ENCODE measurements around the gene AHCYL2.
"Not testable (repeated sequence)": the region's sequence is repeated elsewhere in the genome, so short reads cannot be mapped to it uniquely, and the experiment has no call there.

Gene AHCYL2

GRCh38 chr7:129295015-129295423 lies 70.2 kb downstream of the AHCYL2 start:
- DNase-seq: no peak

- DNase-seq: peak; percentile 50
Observed at GRCh38 chr7:129298268-129298893, 73.6 kb downstream of the AHCYL2 start.

GRCh38 chr7:129299889-129300288 lies 75.1 kb downstream of the AHCYL2 start:
- no peak for DNase-seq

GRCh38 chr7:129300299-129300698 lies 75.5 kb downstream of the AHCYL2 start:
- DNase-seq: not testable (repeated sequence)

DNA sequence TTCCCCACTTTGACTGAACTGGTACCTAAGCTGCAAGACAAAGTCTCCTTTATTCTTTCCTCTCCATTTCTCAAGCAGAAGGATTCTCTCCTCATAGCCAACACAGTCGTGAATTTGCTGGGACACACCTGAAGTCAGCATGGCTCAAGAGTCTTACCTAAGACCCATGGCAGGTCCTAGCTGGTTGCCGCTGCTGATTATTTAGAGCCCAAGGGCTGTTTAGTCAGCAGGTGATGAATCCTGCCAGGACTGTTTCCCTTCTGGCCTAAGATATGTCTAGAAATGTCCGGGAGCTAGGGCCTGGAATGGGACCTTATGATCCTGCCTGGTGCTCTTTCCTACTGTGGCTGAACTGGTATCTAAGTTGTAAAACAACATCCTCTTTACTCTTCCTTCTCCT lies 82.8 kb downstream of the AHCYL2 start:
- DNase-seq: no peak

DNA sequence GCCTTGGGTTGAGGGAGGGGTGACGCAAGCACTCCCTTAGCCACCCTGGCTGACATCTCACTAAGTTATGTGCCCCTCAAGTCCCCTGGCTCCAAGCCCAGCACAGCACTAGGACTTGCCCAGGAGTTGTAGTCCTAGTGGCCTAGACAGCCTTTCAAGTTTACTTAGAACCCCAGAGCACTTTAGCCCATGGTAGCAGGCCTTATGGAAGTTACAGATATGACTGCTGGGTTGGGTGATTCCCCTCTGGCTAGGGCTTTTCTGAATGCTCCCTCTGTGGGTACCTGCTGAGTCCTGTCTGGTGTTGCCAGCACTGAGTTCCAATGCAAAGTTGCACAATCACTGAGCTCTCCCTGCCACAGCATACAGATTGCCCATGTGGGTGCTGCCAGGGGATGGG lies 83.2 kb downstream of the AHCYL2 start:
- DNase-seq: no peak

- DNase-seq: no peak
Observed at GRCh38 chr7:129311429-129311828, 86.6 kb downstream of the AHCYL2 start.

DNA sequence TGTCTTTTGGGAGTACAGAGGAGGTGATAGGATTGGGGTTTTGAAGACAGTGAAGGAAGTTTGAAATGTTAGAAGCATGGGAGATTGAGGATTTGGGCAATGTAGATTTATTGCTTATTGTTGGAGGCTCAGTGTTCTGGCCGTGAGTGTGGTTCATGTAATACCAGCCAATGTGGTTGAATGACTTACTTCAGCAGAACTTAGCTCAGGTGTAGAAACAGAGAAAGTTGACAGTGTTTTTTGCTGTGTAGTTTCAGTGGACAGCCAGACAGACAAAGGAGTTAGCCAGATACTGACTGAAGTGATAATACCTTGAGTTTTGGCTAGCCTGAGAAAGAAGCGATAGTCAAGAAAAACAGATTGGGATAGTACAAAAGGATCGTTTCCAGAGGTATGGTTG lies 88.5 kb downstream of the AHCYL2 start:
- DNase-seq: no peak

DNA sequence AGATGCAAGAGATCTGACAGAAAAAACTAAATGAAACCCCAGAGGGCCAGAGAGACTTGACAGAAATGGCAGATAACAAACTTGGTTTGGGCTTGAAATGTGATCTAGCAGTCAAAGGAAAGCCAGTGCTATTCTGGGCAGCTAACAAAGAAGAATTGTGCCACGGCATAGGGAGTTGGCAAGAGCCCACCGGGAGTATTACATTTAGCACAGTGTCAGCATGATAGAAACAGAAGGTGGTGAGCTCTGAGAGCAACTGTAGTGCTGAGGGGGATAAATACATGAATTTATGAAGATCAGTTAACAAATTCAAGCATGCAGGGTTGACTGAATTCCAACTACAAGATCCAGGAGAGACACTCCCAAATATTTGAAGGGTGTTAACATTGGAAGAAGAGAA lies 91.1 kb downstream of the AHCYL2 start:
- no peak for DNase-seq

DNA sequence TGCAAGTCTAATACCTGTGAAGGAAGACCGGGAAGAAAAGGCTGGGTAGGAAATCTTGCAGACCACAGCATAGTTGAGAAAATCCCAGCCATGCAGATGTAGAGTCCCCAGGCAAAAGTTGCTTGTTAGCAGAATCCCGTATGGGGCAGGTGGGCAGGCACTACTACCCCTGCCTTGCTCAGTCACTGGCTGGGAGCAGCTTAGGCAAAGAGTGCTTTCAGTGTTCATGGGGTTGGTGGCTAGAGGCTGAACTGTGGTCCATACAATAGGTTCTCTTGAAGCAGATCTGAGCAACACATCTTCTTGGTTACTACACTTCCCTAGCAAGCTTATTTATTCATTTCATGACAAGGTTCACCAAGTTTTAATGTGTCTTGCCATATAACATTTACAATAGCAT lies 92.6 kb downstream of the AHCYL2 start:
- no peak for DNase-seq

- no peak for DNase-seq
Observed at GRCh38 chr7:129327076-129327475, 102.2 kb downstream of the AHCYL2 start.

DNA sequence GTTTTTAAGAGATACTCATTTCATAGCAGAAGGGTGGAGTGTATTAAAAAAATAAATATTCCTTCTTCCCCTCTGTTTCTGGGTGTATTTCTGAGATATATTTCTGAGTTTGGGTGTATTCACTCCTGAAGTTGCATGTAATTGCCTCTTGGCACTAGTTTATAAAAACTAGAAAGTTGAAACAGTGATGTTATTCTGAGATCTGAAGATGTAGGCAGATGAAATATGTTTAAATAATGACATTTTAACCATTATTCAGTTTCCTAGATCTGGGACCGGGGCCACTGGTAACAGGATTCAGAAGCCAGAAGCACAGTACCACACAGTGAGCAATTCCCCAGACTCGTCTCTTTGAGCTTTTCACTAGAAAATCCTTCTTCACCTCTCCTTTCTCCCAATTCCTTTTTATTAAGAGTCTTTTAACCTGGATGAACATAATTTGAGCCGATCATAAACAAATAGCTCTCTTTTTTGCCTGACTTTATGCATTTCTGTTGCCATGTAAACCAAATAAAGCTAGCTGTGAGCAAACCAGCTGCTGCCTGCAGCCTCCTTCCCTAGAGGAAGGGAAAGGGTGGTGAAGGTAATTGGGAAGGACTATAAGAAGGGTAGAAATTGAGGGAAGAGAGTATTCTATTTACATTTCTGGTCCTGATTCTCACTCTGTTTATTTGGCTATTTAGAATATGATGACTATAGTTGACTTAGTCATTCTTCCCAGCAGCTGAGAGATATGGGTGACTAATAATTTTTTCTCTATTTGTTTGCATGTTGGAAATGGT lies 107.6 kb downstream of the AHCYL2 start:
- DNase-seq: no peak

GRCh38 chr7:129334473-129334872 lies 109.6 kb downstream of the AHCYL2 start:
- DNase-seq: no peak

DNA sequence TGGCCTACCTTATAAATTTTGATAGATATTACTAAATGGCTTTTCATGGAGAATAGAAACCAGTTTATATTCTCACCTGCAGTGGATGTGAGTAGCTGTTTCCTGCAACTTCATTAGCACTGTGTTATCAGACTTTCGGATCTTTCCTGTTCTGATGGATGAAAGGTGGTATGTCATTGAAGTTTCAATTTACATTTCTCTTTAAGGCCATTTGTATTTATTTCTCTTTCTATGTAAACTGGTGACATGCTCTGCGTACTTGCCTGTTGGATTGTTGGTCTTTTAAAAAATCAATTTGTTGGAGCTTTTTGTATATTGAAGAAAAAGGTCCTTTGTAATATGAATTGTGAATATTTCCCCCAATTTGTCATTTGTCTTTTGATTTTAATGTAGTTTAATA lies 113.6 kb downstream of the AHCYL2 start:
- DNase-seq: no peak

DNA sequence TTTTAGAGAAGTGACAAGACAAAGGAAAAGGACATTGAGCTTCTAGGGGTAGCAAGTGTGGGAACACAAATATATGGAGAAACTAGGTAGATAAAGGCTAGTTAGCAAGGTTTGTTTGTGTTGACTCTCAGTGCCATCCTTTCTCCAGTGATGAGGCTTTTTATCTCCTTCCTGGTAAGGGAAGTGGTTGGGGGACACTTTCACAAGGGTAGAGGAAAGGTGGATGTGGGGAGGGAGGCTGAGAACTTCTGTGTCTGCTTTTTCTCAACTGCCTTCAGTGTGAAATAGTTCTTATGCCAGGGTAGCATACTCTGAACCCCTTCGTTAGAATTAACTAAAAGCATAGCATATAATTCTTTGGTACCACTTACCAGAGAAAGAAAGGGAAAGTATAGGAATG lies 116.4 kb downstream of the AHCYL2 start:
- DNase-seq: no peak

DNA sequence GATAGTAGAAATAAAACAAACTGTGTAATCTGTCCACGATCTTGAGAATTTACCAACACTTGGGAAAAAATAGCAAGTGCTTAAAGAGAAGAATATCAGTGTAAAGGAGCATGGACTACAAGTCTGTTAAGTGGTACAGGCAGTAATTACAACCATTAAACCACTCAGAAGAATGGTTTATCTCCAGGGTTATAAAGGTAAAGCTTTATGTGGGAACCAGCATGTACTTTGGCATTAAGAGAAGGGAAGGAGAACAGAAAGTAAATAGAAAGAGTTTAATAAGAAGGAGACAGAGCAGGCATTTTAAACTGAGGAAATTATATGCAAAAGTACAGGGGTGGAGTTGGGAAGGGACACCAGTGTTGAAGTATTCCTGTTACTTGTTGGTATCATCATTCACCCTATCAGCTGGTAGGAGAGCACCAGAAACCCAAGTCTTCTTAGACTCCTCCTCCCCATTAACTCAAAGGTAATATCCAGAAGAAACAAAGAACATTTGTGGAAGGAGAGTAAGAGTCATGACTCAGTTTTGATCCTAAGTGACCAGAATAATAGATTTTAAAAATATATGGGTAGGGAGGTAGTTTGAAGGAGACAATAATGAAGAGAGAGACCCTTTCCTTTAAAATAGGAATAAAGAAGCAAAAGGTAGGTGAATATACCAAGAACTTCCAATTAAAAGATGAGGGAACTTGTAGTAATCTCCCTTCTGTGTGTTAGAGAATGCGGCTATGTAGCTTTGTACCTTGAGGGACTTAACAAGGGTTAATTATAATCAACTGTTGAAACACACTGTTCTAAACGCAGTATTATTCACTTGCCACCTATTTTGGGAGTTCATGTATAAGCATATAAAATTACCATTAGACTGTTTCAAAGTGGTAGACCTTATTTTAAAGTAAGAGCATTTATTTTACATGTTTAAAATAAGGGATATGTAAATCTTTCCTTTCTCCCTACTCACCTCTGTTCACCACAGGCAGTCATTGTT lies 117.3 kb downstream of the AHCYL2 start:
- DNase-seq: no peak

GRCh38 chr7:129343099-129343700 lies 118.4 kb downstream of the AHCYL2 start:
- peak; percentile 53 for DNase-seq

- no peak for DNase-seq
Observed at GRCh38 chr7:129347330-129347729, 122.5 kb downstream of the AHCYL2 start.

DNA sequence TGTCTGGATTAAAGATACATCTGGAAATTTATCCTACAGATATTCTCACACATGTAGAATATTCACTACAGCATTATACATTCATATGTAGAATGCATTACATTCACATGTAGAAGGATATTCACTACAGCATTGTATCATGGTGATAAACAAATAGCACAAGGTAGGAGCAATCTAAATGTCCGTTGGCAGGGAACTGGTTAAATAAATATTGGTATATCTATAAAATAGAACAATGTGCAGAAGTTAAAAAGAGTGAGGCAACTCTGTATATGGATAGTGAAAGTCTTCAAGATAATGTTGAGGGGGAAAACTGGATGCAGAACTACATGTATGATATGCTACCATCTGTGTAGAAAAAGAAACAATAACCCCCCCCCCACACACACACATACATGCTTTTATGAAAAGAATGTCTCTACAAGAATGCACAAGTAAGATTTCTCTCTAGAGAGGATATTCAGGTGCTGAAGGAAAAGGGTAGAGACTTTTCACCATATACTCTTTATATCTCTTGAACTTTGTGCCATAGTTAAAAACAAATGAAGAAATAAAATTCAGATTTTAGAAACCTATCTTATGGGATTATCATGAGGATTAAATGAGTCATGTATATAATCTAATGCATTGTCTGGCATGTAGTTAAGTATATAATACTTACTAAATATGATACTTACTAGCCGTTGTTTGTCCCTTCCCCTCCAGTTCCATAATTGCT lies 123.4 kb downstream of the AHCYL2 start:
- no peak for DNase-seq

- DNase-seq: no peak
Observed at GRCh38 chr7:129351320-129351719, 126.5 kb downstream of the AHCYL2 start.

GRCh38 chr7:129353104-129353503 lies 128.3 kb downstream of the AHCYL2 start:
- DNase-seq: not testable (repeated sequence)

- no peak for DNase-seq
Observed at GRCh38 chr7:129354428-129355157, 129.8 kb downstream of the AHCYL2 start.
